Adrenal gland (tissue), 5 donors: Measurements from ENCODE around the gene MCM3AP.

Experiments
- CTCF ChIP-seq, 6 experiments: fragments of 450-650 bp in 4 of 6; fragments of 200-600 bp in 2 of 6; sonication (generic) in 1 of 6; IDR thresholded peaks; 1 replicate in 5 of 6; 2 replicates in 1 of 6; pipeline versions ENCODE4 v1.5.1 to v1.8.0; 2016 to 2021; ENCODE audit warnings: antibody characterized with exemption in 6 of 6, mild to moderate bottlenecking in 2 of 6, moderate library complexity in 1 of 6
- POLR2A ChIP-seq, 2 donors: fragments of 450-650 bp; IDR thresholded peaks; one replicate each; pipeline ENCODE4 v1.6.1; 2017; ENCODE audit warnings: antibody characterized with exemption in 2 of 2, mild to moderate bottlenecking in 2 of 2, moderate library complexity in 1 of 2
- donor health status: DM: no; HTN: no; CAD: no.

- TF ChIP-seq CTCF (IDR thresholded peaks at IDR 0.05): no peak
- TF ChIP-seq POLR2A (IDR thresholded peaks at IDR 0.05): no peak
These were observed 62.8 kb downstream of the MCM3AP start for GRCh38 chr21:46222436-46223116.
